Adipocyte (in vitro differentiated cells): Measurements from ENCODE around the gene METTL14.

Source experiments
- DNase-seq: peaks from one replicate; pipeline ENCODE4 v3.0.0-alpha.2; 2015; ENCODE audit warnings: low read depth
- H3K27me3 ChIP-seq: replicated peaks from 2 replicates; pipeline ENCODE4 v1.7.0; 2013; ENCODE audit warnings: mild to moderate bottlenecking, low read length, moderate library complexity; ENCODE audit not compliant: control insufficient read depth, insufficient read depth
- H3K36me3 ChIP-seq: 2 replicates; pipeline ENCODE4 v1.7.0; 2013; ENCODE audit warnings: low read length, mild to moderate bottlenecking, moderate library complexity; ENCODE audit not compliant: control insufficient read depth, insufficient read depth, severe bottlenecking
- H3K4me1 ChIP-seq: 2 replicates; pipeline ENCODE4 v1.7.0; 2013; ENCODE audit warnings: mild to moderate bottlenecking, low read length, moderate library complexity; ENCODE audit not compliant: control insufficient read depth, insufficient read depth
- H3K4me3 ChIP-seq: 2 replicates; pipeline ENCODE4 v1.7.0; 2013; ENCODE audit warnings: mild to moderate bottlenecking, low read length, moderate library complexity
- H3K9ac ChIP-seq: 2 replicates; pipeline ENCODE4 v1.7.0; 2013; ENCODE audit warnings: mild to moderate bottlenecking, low read length, moderate library complexity
- H3K9me3 ChIP-seq: 2 replicates; pipeline ENCODE4 v1.7.0; 2013; ENCODE audit warnings: mild to moderate bottlenecking, low read length, moderate library complexity; ENCODE audit not compliant: control insufficient read depth

The METTL14 gene

DNA sequence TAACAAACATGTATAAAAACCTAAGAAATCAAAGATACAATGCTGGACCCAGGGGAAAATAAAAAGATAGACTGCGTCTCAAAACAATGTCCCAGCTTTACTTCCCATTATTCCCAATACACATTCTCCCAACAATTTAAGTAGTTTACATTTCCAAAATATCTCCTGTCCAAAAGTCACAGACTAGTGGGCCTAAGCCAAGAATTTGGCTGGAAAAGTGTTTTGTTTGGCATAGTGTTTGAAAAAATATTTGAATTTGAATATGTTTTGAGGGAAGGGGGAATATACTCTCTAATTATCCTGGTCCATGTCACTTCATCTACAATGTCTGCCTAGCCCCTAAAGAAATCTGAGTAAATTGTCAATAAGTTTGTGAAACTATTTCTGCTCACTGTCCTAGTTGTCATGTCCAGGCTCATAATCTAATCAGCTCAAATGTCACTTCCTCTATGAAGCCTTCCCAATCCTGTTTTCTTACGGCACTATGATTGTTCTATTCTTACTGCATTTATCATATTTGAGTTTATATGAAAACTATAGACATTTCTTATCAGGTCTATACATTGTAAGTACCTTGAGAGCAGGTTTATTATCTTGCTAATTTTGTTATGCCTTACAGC, 76.3 kb downstream of the METTL14 start:
- H3K9ac ChIP-seq, result no peak overlapping the region
- no peak overlapping the region for H3K4me3 ChIP-seq
- DNase-seq, result no peak
- no peaks in the 10 kb centered on the region for H3K27me3 ChIP-seq
- peaks cover 70% of the 10 kb centered on the region for H3K4me1 ChIP-seq
- H3K36me3 ChIP-seq, result peaks cover 46% of the 10 kb centered on the region
- no peaks in the 10 kb centered on the region for H3K9me3 ChIP-seq

GRCh38 chr4:118762155-118762554, 77.0 kb downstream of the METTL14 start:
- no peak overlapping the region for H3K4me3 ChIP-seq
- H3K27me3 ChIP-seq, result no peaks in the 10 kb centered on the region
- H3K9ac ChIP-seq, result peak overlapping the region; percentile 26
- no peak for DNase-seq
- peaks cover 46% of the 10 kb centered on the region for H3K36me3 ChIP-seq
- H3K9me3 ChIP-seq, result no peaks in the 10 kb centered on the region
- H3K4me1 ChIP-seq, result peaks cover 73% of the 10 kb centered on the region

DNA sequence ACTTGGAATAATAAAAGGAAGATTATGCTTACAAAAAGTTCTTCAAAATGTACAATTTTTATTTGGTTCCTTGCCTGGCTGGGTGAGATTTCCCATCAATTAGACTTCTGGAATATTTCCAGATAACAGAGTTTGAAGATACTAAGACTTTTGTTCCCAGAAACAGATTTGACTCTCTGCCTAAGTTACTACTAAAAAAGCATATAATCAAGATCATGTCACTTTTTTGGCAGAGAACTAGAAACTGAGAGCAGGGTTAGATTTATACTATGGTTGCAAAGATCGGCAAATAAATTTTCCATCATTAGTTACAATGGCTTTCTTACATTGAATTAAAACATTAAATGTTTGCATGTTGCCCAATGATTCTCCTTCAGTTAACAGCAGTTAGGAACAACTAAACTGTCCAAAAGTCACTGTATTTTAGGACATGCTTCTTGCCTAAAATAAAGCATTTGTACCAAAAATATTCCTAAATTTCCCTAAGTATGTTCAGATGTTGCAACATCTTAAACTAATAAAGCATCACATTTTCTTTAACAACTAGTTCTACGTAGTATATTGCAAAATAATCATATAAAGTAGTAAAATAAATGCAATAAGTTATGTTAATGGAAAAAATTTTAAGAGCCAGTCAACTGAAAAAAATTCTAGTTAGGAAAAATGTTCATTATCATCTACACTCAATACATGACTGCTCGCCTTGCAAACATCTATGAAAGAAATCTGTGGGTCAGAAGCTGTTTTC, 77.7 kb downstream of the METTL14 start:
- Histone ChIP-seq H3K27me3 (no peaks in the 10 kb centered on the region), H3K4me1 (peaks cover 68% of the 10 kb centered on the region), H3K4me3 (no peak overlapping the region), H3K36me3 (peaks cover 47% of the 10 kb centered on the region), H3K9ac (peak overlapping the region; percentile 65), H3K9me3 (no peaks in the 10 kb centered on the region)
- peak; percentile 65 for DNase-seq
